Keratinocyte (primary cell): ENCODE data around the gene PTGES. TPM values are rescaled to one million over a fixed set of nuclear protein-coding genes. Genes with fewer than 3 reads are reported as not detected.

Source experiments
- DNase-seq: peaks from one replicate; pipeline ENCODE4 v3.0.0-alpha.2; 2011; ENCODE audit warnings: low read depth, missing footprints, low spot score
- FAIRE-seq: peaks from 2 replicates; lab custom pipeline; 2011; peaks lifted over from hg19 to GRCh38; lab: Jason Lieb, UNC
- H2AFZ ChIP-seq: 2 replicates; pipeline ENCODE4 v1.6.0; 2012; ENCODE audit warnings: low read length, control low read depth, inconsistent platforms; ENCODE audit not compliant: control insufficient read depth
- H3K27ac ChIP-seq: 2 replicates; pipeline ENCODE4 v1.5.1; 2011; ENCODE audit warnings: low read length; ENCODE audit not compliant: control insufficient read depth, insufficient read depth
- H3K27me3 ChIP-seq: 3 replicates; pipeline ENCODE4 v1.6.0; 2011; ENCODE audit warnings: low read length; ENCODE audit not compliant: control insufficient read depth, insufficient read depth; ENCODE audit errors: extremely low read depth
- H3K36me3 ChIP-seq, 2 experiments: 2 replicates in 1 of 2; 3 replicates in 1 of 2; pipeline ENCODE4 v1.5.1; 2011; ENCODE audit warnings: low read length in 2 of 2, mild to moderate bottlenecking in 1 of 2; ENCODE audit not compliant: control insufficient read depth in 2 of 2, insufficient read depth in 2 of 2; ENCODE audit errors: extremely low read depth in 1 of 2
- H3K4me1 ChIP-seq: 3 replicates; pipeline ENCODE4 v1.5.1; 2011; ENCODE audit warnings: low read length; ENCODE audit not compliant: control insufficient read depth, insufficient read depth; ENCODE audit errors: extremely low read depth
- H3K4me2 ChIP-seq: 3 replicates; pipeline ENCODE4 v1.6.0; 2011; ENCODE audit warnings: low read depth, low read length; ENCODE audit not compliant: control insufficient read depth, insufficient read depth; ENCODE audit errors: extremely low read depth
- H3K4me3 ChIP-seq, 3 experiments: fragments of 200-600 bp in 1 of 3; sonication (generic) in 1 of 3; 2 replicates in 2 of 3; 3 replicates in 1 of 3; pipeline ENCODE4 v1.5.1; 2011 to 2016; ENCODE audit warnings: low read length in 3 of 3, mild to moderate bottlenecking in 3 of 3, control low read depth in 2 of 3, inconsistent platforms in 1 of 3, low read depth in 1 of 3, mixed read lengths in 1 of 3, mixed run types in 1 of 3, moderate library complexity in 1 of 3; ENCODE audit not compliant: control insufficient read depth in 2 of 3, insufficient read depth in 2 of 3; ENCODE audit errors: extremely low read depth in 1 of 3
- H3K79me2 ChIP-seq: 2 replicates; pipeline ENCODE4 v1.6.0; 2012; ENCODE audit warnings: low read length; ENCODE audit not compliant: control insufficient read depth, insufficient read depth
- H3K9ac ChIP-seq: 3 replicates; pipeline ENCODE4 v1.6.0; 2011; ENCODE audit warnings: low read length; ENCODE audit not compliant: control insufficient read depth, insufficient read depth; ENCODE audit errors: extremely low read depth
- H3K9me1 ChIP-seq: 3 replicates; pipeline ENCODE4 v1.6.0; 2011; ENCODE audit warnings: low read length; ENCODE audit not compliant: control insufficient read depth, insufficient read depth; ENCODE audit errors: extremely low read depth
- H3K9me3 ChIP-seq: 2 replicates; pipeline ENCODE4 v1.5.1; 2012; ENCODE audit warnings: low read depth, low read length; ENCODE audit not compliant: control insufficient read depth
- H4K20me1 ChIP-seq: 3 replicates; pipeline ENCODE4 v1.6.0; 2011; ENCODE audit warnings: low read length; ENCODE audit not compliant: control insufficient read depth, insufficient read depth; ENCODE audit errors: extremely low read depth
- EZH2 ChIP-seq: IDR thresholded peaks from one replicate; pipeline ENCODE4 v1.6.1; 2012; ENCODE audit warnings: inconsistent platforms, mild to moderate bottlenecking, low read length, moderate library complexity
- dilution Hi-C: fragments of 300-500 bp; cut with MboI; formaldehyde crosslinking; loops from one replicate; pipeline ENCODE4 v1.7.0; 2020; ENCODE audit warnings: low sequenced_read_pairs; ENCODE audit not compliant: extremely low pct_ligation_motif_present
- polyA plus RNA-seq, 5 experiments: library from polyadenylated mRNA; depleted of rRNA in 3 of 5; stranded (reverse) in 3 of 5; stranded (forward) in 1 of 5; unstranded in 1 of 5; fragments of >200 nt; gene quantifications; 1 replicate in 1 of 5; 2 replicates in 3 of 5; 3 replicates in 1 of 5; pipeline versions ENCODE4 v1.2.1 to v1.2.3, GENCODE V29; 2011 to 2012; ENCODE audit warnings: missing spikeins in 2 of 5, low read depth in 1 of 5, low replicate concordance in 1 of 5
- TF ChIP-seq, protein P1 (sequence below), 3 experiments: IDR thresholded peaks in 1 of 3; conservative IDR thresholded peaks in 1 of 3; optimal IDR thresholded peaks in 1 of 3; 2 replicates in 2 of 3; 3 replicates in 1 of 3; pipeline versions ENCODE3 to v1.5.1; 2011; ENCODE audit warnings: low read length in 3 of 3, mild to moderate bottlenecking in 3 of 3, moderate library complexity in 2 of 3, control low read depth in 1 of 3, inconsistent platforms in 1 of 3; ENCODE audit not compliant: insufficient read depth in 2 of 3; ENCODE audit errors: extremely low read depth in 1 of 3

The PTGES gene
- polyA plus RNA-seq, 1 donor (not counting 4 experiments of a cell fraction or from before 2014, with no cell fraction given), result 19.7 TPM

DNA sequence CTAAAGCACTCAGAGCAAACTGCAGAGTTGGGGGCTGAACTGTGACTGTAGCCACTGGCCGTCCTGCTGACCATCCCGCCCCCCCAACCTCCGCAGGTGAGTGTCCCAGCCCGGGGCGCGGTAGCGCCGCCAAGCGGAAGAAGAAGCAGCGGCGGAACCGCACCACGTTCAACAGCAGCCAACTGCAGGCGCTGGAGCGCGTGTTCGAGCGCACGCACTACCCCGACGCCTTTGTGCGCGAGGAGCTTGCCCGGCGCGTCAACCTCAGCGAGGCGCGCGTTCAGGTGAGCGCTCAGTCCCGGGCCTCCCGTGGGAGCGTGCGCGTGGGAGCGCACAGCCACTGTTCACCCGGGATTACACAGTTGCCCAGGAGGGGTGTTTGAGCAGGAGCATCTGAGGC lies 33.7 kb downstream of the PTGES start:
- TF ChIP-seq, protein P1, sequence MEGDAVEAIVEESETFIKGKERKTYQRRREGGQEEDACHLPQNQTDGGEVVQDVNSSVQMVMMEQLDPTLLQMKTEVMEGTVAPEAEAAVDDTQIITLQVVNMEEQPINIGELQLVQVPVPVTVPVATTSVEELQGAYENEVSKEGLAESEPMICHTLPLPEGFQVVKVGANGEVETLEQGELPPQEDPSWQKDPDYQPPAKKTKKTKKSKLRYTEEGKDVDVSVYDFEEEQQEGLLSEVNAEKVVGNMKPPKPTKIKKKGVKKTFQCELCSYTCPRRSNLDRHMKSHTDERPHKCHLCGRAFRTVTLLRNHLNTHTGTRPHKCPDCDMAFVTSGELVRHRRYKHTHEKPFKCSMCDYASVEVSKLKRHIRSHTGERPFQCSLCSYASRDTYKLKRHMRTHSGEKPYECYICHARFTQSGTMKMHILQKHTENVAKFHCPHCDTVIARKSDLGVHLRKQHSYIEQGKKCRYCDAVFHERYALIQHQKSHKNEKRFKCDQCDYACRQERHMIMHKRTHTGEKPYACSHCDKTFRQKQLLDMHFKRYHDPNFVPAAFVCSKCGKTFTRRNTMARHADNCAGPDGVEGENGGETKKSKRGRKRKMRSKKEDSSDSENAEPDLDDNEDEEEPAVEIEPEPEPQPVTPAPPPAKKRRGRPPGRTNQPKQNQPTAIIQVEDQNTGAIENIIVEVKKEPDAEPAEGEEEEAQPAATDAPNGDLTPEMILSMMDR (optimal IDR thresholded peaks at IDR 0.05 in 1 of 3, IDR thresholded peaks at IDR 0.05 in 1 of 3, conservative IDR thresholded peaks at IDR 0.05 in 1 of 3; ENCODE audit: extremely low read depth in 1 of 3, insufficient read depth in 2 of 3, low read length in 3 of 3), result no peak
- no peak for TF ChIP-seq EZH2

DNA sequence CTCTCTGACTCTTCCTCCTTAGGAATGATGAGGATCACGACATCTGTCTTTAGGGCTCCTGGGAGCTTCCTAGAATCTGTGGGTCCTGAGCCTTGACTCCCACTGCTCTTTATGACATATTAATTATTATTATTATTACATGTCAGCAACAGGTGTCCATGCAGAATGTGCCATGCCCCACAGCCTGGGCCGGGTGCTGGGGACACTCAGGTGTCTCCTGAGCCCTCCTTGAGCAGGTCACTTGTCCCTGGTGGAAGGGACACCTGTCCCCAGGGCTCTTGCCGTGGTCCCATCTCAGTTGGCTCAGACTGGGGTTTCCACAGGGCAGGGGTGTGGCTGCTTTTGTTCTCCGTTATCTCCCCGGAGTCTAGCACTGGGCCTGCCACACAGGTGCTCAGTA lies 34.2 kb downstream of the PTGES start:
- H3K9me3 ChIP-seq, result no peaks in the 10 kb centered on the region
- no peak for TF ChIP-seq EZH2
- TF ChIP-seq, protein P1 (optimal IDR thresholded peaks at IDR 0.05 in 1 of 3, IDR thresholded peaks at IDR 0.05 in 1 of 3, conservative IDR thresholded peaks at IDR 0.05 in 1 of 3; ENCODE audit: extremely low read depth in 1 of 3, insufficient read depth in 2 of 3, low read length in 3 of 3), result no peak
- no peaks in the 10 kb centered on the region for H3K4me1 ChIP-seq
- H3K27me3 ChIP-seq, result no peaks in the 10 kb centered on the region
- no peak for FAIRE-seq
- no peaks in the 10 kb centered on the region for H4K20me1 ChIP-seq
- H3K4me3 ChIP-seq, result no peak overlapping the region
- no peaks in the 10 kb centered on the region for H3K79me2 ChIP-seq
- H2AFZ ChIP-seq, result no peak overlapping the region
- no peak overlapping the region for H3K4me2 ChIP-seq
- H3K9ac ChIP-seq, result no peak overlapping the region
- no peak for DNase-seq
- no peaks in the 10 kb centered on the region for H3K9me1 ChIP-seq
- H3K36me3 ChIP-seq, result no peaks in the 10 kb centered on the region
- no peak overlapping the region for H3K27ac ChIP-seq
- dilution Hi-C loops, result no loop called here

More for the DNA sequence above, 33.7 kb downstream of the PTGES start:
- no peak overlapping the region for H3K9ac ChIP-seq
- dilution Hi-C loops, result no loop called here
- no peak overlapping the region for H3K27ac ChIP-seq
- H3K4me1 ChIP-seq, result no peaks in the 10 kb centered on the region
- H4K20me1 ChIP-seq, result no peaks in the 10 kb centered on the region
- no peak overlapping the region for H3K4me3 ChIP-seq
- no peaks in the 10 kb centered on the region for H3K27me3 ChIP-seq
- H3K4me2 ChIP-seq, result no peak overlapping the region
- DNase-seq (no peak), FAIRE-seq (no peak)
- H3K79me2 ChIP-seq, result no peaks in the 10 kb centered on the region
- no peaks in the 10 kb centered on the region for H3K9me3 ChIP-seq
- H3K9me1 ChIP-seq, result no peaks in the 10 kb centered on the region
- no peak overlapping the region for H2AFZ ChIP-seq
- no peaks in the 10 kb centered on the region for H3K36me3 ChIP-seq
